ENCODE results near the gene CLDND1. TPM values are rescaled to one million over a fixed set of nuclear protein-coding genes. Genes with fewer than 3 reads are reported as not detected.

CLDND1 gene
- total RNA-seq, 1 donor from 2014 or later = 89.7 TPM

GRCh38 chr3:98553753-98554152 lies 31.1 kb upstream of the CLDND1 start:
- Mint-ChIP-seq H3K27me3 (ENCODE audit: low read depth) (peaks cover 84% of the 10 kb centered on the region), H3K36me3 (ENCODE audit: low read depth) (peaks cover 2% of the 10 kb centered on the region), H3K4me3 (ENCODE audit: unreplicated experiment) (no peak overlapping the region), H3K27ac (ENCODE audit: unreplicated experiment) (no peak overlapping the region), H3K9me3 (ENCODE audit: low read depth) (no peaks in the 10 kb centered on the region), H3K4me1 (ENCODE audit: low read depth) (no peaks in the 10 kb centered on the region)
- no peak for DNase-seq (ENCODE audit: low spot score)
- TF ChIP-seq CTCF (IDR thresholded peaks at IDR 0.05) = no peak

GRCh38 chr3:98553021-98553563 lies 30.4 kb upstream of the CLDND1 start:
- H3K4me1 Mint-ChIP-seq (ENCODE audit: low read depth) = no peaks in the 10 kb centered on the region
- DNase-seq (ENCODE audit: low spot score) = no peak
- H3K4me3 Mint-ChIP-seq (ENCODE audit: unreplicated experiment) = no peak overlapping the region
- H3K27ac Mint-ChIP-seq (ENCODE audit: unreplicated experiment) = no peak overlapping the region
- H3K9me3 Mint-ChIP-seq (ENCODE audit: low read depth) = no peaks in the 10 kb centered on the region
- TF ChIP-seq CTCF (IDR thresholded peaks at IDR 0.05) = no peak
- peaks cover 82% of the 10 kb centered on the region for H3K27me3 Mint-ChIP-seq (ENCODE audit: low read depth)
- H3K36me3 Mint-ChIP-seq (ENCODE audit: low read depth) = peaks cover 2% of the 10 kb centered on the region

GRCh38 chr3:98552232-98553020 lies 29.7 kb upstream of the CLDND1 start:
- peaks cover 79% of the 10 kb centered on the region for H3K27me3 Mint-ChIP-seq (ENCODE audit: low read depth)
- H3K27ac Mint-ChIP-seq (ENCODE audit: unreplicated experiment) = no peak overlapping the region
- TF ChIP-seq CTCF (IDR thresholded peaks at IDR 0.05) = no peak
- peaks cover 2% of the 10 kb centered on the region for H3K36me3 Mint-ChIP-seq (ENCODE audit: low read depth)
- H3K4me3 Mint-ChIP-seq (ENCODE audit: unreplicated experiment) = no peak overlapping the region
- no peak for DNase-seq (ENCODE audit: low spot score)
- H3K4me1 Mint-ChIP-seq (ENCODE audit: low read depth) = no peaks in the 10 kb centered on the region
- H3K9me3 Mint-ChIP-seq (ENCODE audit: low read depth) = no peaks in the 10 kb centered on the region

GRCh38 chr3:98551754-98552153 lies 29.1 kb upstream of the CLDND1 start:
- Mint-ChIP-seq H3K9me3 (ENCODE audit: low read depth) (no peaks in the 10 kb centered on the region), H3K4me1 (ENCODE audit: low read depth) (no peaks in the 10 kb centered on the region), H3K4me3 (ENCODE audit: unreplicated experiment) (no peak overlapping the region), H3K27ac (ENCODE audit: unreplicated experiment) (no peak overlapping the region), H3K27me3 (ENCODE audit: low read depth) (peaks cover 73% of the 10 kb centered on the region), H3K36me3 (ENCODE audit: low read depth) (peaks cover 2% of the 10 kb centered on the region)
- no peak for TF ChIP-seq CTCF (IDR thresholded peaks at IDR 0.05)
- no peak for DNase-seq (ENCODE audit: low spot score)

GRCh38 chr3:98551236-98551635 lies 28.5 kb upstream of the CLDND1 start:
- TF ChIP-seq CTCF (IDR thresholded peaks at IDR 0.05) = no peak
- peaks cover 70% of the 10 kb centered on the region for H3K27me3 Mint-ChIP-seq (ENCODE audit: low read depth)
- peaks cover 2% of the 10 kb centered on the region for H3K36me3 Mint-ChIP-seq (ENCODE audit: low read depth)

More at GRCh38 chr3:98551236-98551635, 28.5 kb upstream of the CLDND1 start:
- no peak overlapping the region for H3K4me3 Mint-ChIP-seq (ENCODE audit: unreplicated experiment)
- no peak overlapping the region for H3K27ac Mint-ChIP-seq (ENCODE audit: unreplicated experiment)
- no peaks in the 10 kb centered on the region for H3K9me3 Mint-ChIP-seq (ENCODE audit: low read depth)
- DNase-seq (ENCODE audit: low spot score) = no peak
- no peaks in the 10 kb centered on the region for H3K4me1 Mint-ChIP-seq (ENCODE audit: low read depth)
